H9 (cell line): ENCODE data around the gene GBP7. TPM values are rescaled to one million over a fixed set of nuclear protein-coding genes. Genes with fewer than 3 reads are reported as not detected.

ENCODE experiments used
- DNase-seq: peaks from one replicate; pipeline ENCODE4 v3.0.0-alpha.2; 2017
- H2AFZ ChIP-seq: one replicate; pipeline ENCODE4 v1.6.1; 2013; ENCODE audit warnings: mild to moderate bottlenecking, low read length, control low read depth, moderate library complexity
- H2AK5ac ChIP-seq: 2 replicates; pipeline ENCODE4 v1.6.1; 2013; ENCODE audit warnings: low read length, control low read depth, mixed read lengths; ENCODE audit not compliant: insufficient read length
- H2BK120ac ChIP-seq: one replicate; pipeline ENCODE4 v1.6.1; 2013; ENCODE audit warnings: low read depth, mild to moderate bottlenecking, low read length, control low read depth, inconsistent platforms; ENCODE audit not compliant: poor library complexity, severe bottlenecking
- H2BK12ac ChIP-seq: 2 replicates; pipeline ENCODE4 v1.6.1; 2013; ENCODE audit warnings: low read length, control low read depth, mixed read lengths, low read depth; ENCODE audit not compliant: insufficient read length
- H2BK15ac ChIP-seq: 2 replicates; pipeline ENCODE4 v1.6.1; 2013; ENCODE audit warnings: low read depth, low read length, control low read depth
- H2BK20ac ChIP-seq: one replicate; pipeline ENCODE4 v1.6.1; 2013; ENCODE audit warnings: low read depth, mild to moderate bottlenecking, low read length, control low read depth, inconsistent platforms; ENCODE audit not compliant: poor library complexity, severe bottlenecking
- H2BK5ac ChIP-seq: 2 replicates; pipeline ENCODE4 v1.6.1; 2013; ENCODE audit warnings: low read length, control low read depth, mixed read lengths; ENCODE audit not compliant: insufficient read length
- H3K14ac ChIP-seq: 2 replicates; pipeline ENCODE4 v1.6.1; 2013; ENCODE audit warnings: low read length, control low read depth; ENCODE audit not compliant: insufficient read depth
- H3K18ac ChIP-seq: 2 replicates; pipeline ENCODE4 v1.6.1; 2013; ENCODE audit warnings: low read depth, mild to moderate bottlenecking, mixed read lengths, low read length, control low read depth; ENCODE audit not compliant: insufficient read length
- H3K23ac ChIP-seq: 2 replicates; pipeline ENCODE4 v1.6.1; 2013; ENCODE audit warnings: low read length, control low read depth, mixed read lengths, low read depth; ENCODE audit not compliant: insufficient read length
- H3K23me2 ChIP-seq: 2 replicates; pipeline ENCODE4 v1.6.1; 2013; ENCODE audit warnings: low read depth, mild to moderate bottlenecking, mixed read lengths, low read length, control low read depth; ENCODE audit not compliant: insufficient read length, poor library complexity, severe bottlenecking
- H3K27ac ChIP-seq: 2 replicates; pipeline ENCODE4 v1.5.1; 2013; ENCODE audit warnings: low read length, control low read depth, mixed read lengths, low read depth; ENCODE audit not compliant: insufficient read length
- H3K27me3 ChIP-seq: 2 replicates; pipeline ENCODE4 v1.6.1; 2013; ENCODE audit warnings: low read length, control low read depth, inconsistent platforms; ENCODE audit not compliant: insufficient read depth
- H3K4ac ChIP-seq: 2 replicates; pipeline ENCODE4 v1.6.1; 2013; ENCODE audit warnings: low read depth, mild to moderate bottlenecking, control low read depth, inconsistent platforms, low read length, moderate library complexity
- H3K4me1 ChIP-seq: 2 replicates; pipeline ENCODE4 v1.6.1; 2013; ENCODE audit warnings: low read length, control low read depth, inconsistent platforms; ENCODE audit not compliant: insufficient read depth
- H3K4me2 ChIP-seq: 2 replicates; pipeline ENCODE4 v1.6.1; 2013; ENCODE audit warnings: low read length, control low read depth, mixed read lengths; ENCODE audit not compliant: insufficient read length, insufficient read depth
- H3K56ac ChIP-seq: 2 replicates; pipeline ENCODE4 v1.6.1; 2013; ENCODE audit warnings: low read depth, mild to moderate bottlenecking, mixed read lengths, low read length, control low read depth; ENCODE audit not compliant: insufficient read length
- H3K79me1 ChIP-seq: 2 replicates; pipeline ENCODE4 v1.6.1; 2013; ENCODE audit warnings: low read depth, mild to moderate bottlenecking, moderate library complexity, low read length, control low read depth, inconsistent platforms; ENCODE audit not compliant: insufficient read depth, poor library complexity, severe bottlenecking
- H3K79me2 ChIP-seq: 2 replicates; pipeline ENCODE4 v1.6.1; 2013; ENCODE audit warnings: low read length, control low read depth, inconsistent platforms; ENCODE audit not compliant: insufficient read depth
- H3K9ac ChIP-seq: 2 replicates; pipeline ENCODE4 v1.6.1; 2013; ENCODE audit warnings: low read length, control low read depth, mixed read lengths; ENCODE audit not compliant: insufficient read length; ENCODE audit errors: extremely low read depth
- H3K9me3 ChIP-seq: one replicate; pipeline ENCODE4 v1.6.1; 2013; ENCODE audit warnings: low read depth, low read length, inconsistent platforms; ENCODE audit not compliant: control insufficient read depth
- H3T11ph ChIP-seq: one replicate; pipeline ENCODE4 v1.6.1; 2013; ENCODE audit warnings: mild to moderate bottlenecking, low read length, control low read depth, inconsistent platforms
- H4K20me1 ChIP-seq: one replicate; pipeline ENCODE4 v1.6.1; 2013; ENCODE audit not compliant: control insufficient read depth, insufficient read length, insufficient read depth
- H4K5ac ChIP-seq: 2 replicates; pipeline ENCODE4 v1.6.1; 2013; ENCODE audit warnings: low read depth, mild to moderate bottlenecking, mixed read lengths, low read length, control low read depth; ENCODE audit not compliant: insufficient read length
- H4K8ac ChIP-seq: replicated peaks from 2 replicates; pipeline ENCODE4 v1.6.1; 2013; ENCODE audit warnings: low read length, control low read depth, mixed read lengths, low read depth; ENCODE audit not compliant: insufficient read length
- H4K91ac ChIP-seq: 2 replicates; pipeline ENCODE4 v1.6.1; 2013; ENCODE audit warnings: low read depth, mild to moderate bottlenecking, moderate library complexity, mixed read lengths, low read length, control low read depth; ENCODE audit not compliant: insufficient read length
- H3K27ac Mint-ChIP-seq, 3 experiments: 2 replicates in 2 of 3; 3 replicates in 1 of 3; pipeline ENCODE4 v1.8.0; 2020 to 2021; ENCODE audit warnings: mixed read lengths in 3 of 3, mild to moderate bottlenecking in 1 of 3, moderate library complexity in 1 of 3
- H3K27me3 Mint-ChIP-seq: 2 replicates; pipeline ENCODE4 v1.8.0; 2021; ENCODE audit warnings: low read depth, mild to moderate bottlenecking, moderate library complexity, mixed read lengths
- H3K36me3 Mint-ChIP-seq, 3 experiments: 2 replicates in 2 of 3; 3 replicates in 1 of 3; pipeline ENCODE4 v1.8.0; 2020 to 2021; ENCODE audit warnings: low read depth in 3 of 3, mixed read lengths in 3 of 3; ENCODE audit not compliant: insufficient read depth in 1 of 3
- H3K4me1 Mint-ChIP-seq, 2 experiments: 2 replicates each; pipeline ENCODE4 v1.8.0; 2020; ENCODE audit warnings: mixed read lengths in 2 of 2
- H3K4me3 Mint-ChIP-seq, 2 experiments: 2 replicates in 1 of 2; 3 replicates in 1 of 2; pipeline ENCODE4 v1.8.0; 2020 to 2021; ENCODE audit warnings: mild to moderate bottlenecking in 2 of 2, mixed read lengths in 2 of 2, moderate library complexity in 1 of 2
- H3K9me3 Mint-ChIP-seq, 2 experiments: 2 replicates in 1 of 2; 3 replicates in 1 of 2; pipeline ENCODE4 v1.8.0; 2020; ENCODE audit warnings: mild to moderate bottlenecking in 2 of 2, mixed read lengths in 2 of 2, moderate library complexity in 1 of 2
- CTCF ChIP-seq: fragments of 200-600 bp; sonication (generic); conservative IDR thresholded peaks from 3 replicates; pipeline ENCODE4 v1.8.0; 2021; ENCODE audit warnings: antibody characterized with exemption, mild to moderate bottlenecking
- total RNA-seq: library from RNA; stranded (reverse); gene quantifications from 2 replicates; pipeline ENCODE4 v1.2.1, GENCODE V29; 2021

GBP7 gene
- total RNA-seq, 1 experiment from 2014 or later: not detected

DNA sequence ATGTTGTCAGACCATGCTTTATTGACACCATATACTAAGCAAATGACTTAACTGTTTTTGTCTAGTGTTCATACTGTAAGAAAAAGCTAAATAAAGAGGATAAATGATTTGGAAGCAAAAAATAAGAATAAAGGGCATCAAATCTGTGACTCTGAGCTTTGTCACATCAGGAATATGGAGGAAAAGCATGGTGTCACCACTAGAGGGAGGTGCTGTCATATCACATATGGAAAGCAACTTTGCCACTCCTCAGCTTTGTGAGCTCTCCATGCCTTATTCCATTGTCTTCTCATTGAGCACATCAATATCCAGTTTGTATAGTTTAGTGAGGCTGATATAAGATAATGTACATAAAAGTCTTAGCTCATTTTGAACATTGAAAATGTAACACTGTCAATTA is 90.0 kb downstream of the GBP7 start:
- no peak overlapping the region for H2BK20ac ChIP-seq
- no peak overlapping the region for H3K23ac ChIP-seq
- no peak overlapping the region for H2BK120ac ChIP-seq
- no peak overlapping the region for H3T11ph ChIP-seq
- H3K4ac ChIP-seq: no peak overlapping the region
- H3K79me1 ChIP-seq: no peaks in the 10 kb centered on the region
- H3K56ac ChIP-seq: no peak overlapping the region
- Mint-ChIP-seq H3K4me3 (no peak overlapping the region), H3K27ac (no peak overlapping the region), H3K27me3 (no peaks in the 10 kb centered on the region), H3K9me3 (peaks cover 3 to 8% of the 10 kb centered on the region in 2 experiments; a peak in 4 of 5 replicates), H3K4me1 (peaks cover 2 to 4% of the 10 kb centered on the region in 2 experiments; a peak in 1 of 4 replicates), H3K36me3 (peaks cover 0 to 4% (median 0%) of the 10 kb centered on the region in 3 experiments; a peak in 2 of 7 replicates)
- H3K9me3 ChIP-seq: no peaks in the 10 kb centered on the region
- no peak overlapping the region for H2BK15ac ChIP-seq
- H3K14ac ChIP-seq: no peak overlapping the region
- no peak overlapping the region for H3K18ac ChIP-seq
- H3K4me1 ChIP-seq: no peaks in the 10 kb centered on the region
- H2AK5ac ChIP-seq: no peak overlapping the region
- H3K79me2 ChIP-seq: no peaks in the 10 kb centered on the region
- no peak overlapping the region for H2BK12ac ChIP-seq
- DNase-seq: no peak
- no peak for TF ChIP-seq CTCF
- no peak overlapping the region for H4K91ac ChIP-seq
- no peaks in the 10 kb centered on the region for H3K27me3 ChIP-seq
- H4K20me1 ChIP-seq: no peaks in the 10 kb centered on the region
- no peak overlapping the region for H2BK5ac ChIP-seq
- H3K9ac ChIP-seq: no peak overlapping the region
- no peak overlapping the region for H4K8ac ChIP-seq
- H3K23me2 ChIP-seq: no peaks in the 10 kb centered on the region
- no peak overlapping the region for H3K27ac ChIP-seq
- no peak overlapping the region for H2AFZ ChIP-seq
- no peak overlapping the region for H4K5ac ChIP-seq
- no peak overlapping the region for H3K4me2 ChIP-seq

Other genes starting within 250 kb of the GBP7 start
- 53.3 and 56.1 TPM in 2 replicates for gene KYAT3, start 183.4 kb downstream of the GBP7 start, total RNA-seq
- gene RBMXL1, start 183.4 kb downstream of the GBP7 start, total RNA-seq: 35.3 and 35.4 TPM in 2 replicates
- gene GBP3, start 153.1 kb downstream of the GBP7 start, total RNA-seq: not detected in 2 replicates
- not detected in 2 replicates for gene GBP1, start 110.8 kb downstream of the GBP7 start, total RNA-seq
- gene GBP2, start 49.9 kb downstream of the GBP7 start, total RNA-seq: not detected in 2 replicates
- not detected in 2 replicates for gene GBP4, start 22.9 kb upstream of the GBP7 start, total RNA-seq
- gene GBP5, start 96.9 kb upstream of the GBP7 start, total RNA-seq: not detected in 2 replicates
- gene GBP6, start 188.1 kb upstream of the GBP7 start, total RNA-seq: not detected in 2 replicates